CD14-positive monocyte (primary cell): Measurements from ENCODE around the gene SEC14L1. TPM values are rescaled to one million over a fixed set of nuclear protein-coding genes. Genes with fewer than 3 reads are reported as not detected.
A peak's percentile ranks its signal among the peaks of the same experiment; 100 is the strongest.

Experiments
- DNase-seq, 3 donors: peaks; one replicate each; pipeline ENCODE4 v3.0.0-alpha.2; 2011 to 2022
- H2AFZ ChIP-seq: 2 replicates; pipeline ENCODE4 v1.6.0; 2012; ENCODE audit warnings: mild to moderate bottlenecking, low read depth, low read length, inconsistent platforms; ENCODE audit not compliant: insufficient read depth, poor library complexity, severe bottlenecking
- H3K27ac ChIP-seq, 2 donors: 1 replicate in 1 of 2; 2 replicates in 1 of 2; pipeline ENCODE4 v1.5.1; 2012 to 2013; ENCODE audit warnings: low read length in 2 of 2, control low read depth in 1 of 2, inconsistent platforms in 1 of 2, low read depth in 1 of 2, mild to moderate bottlenecking in 1 of 2
- H3K27me3 ChIP-seq, 2 donors: one replicate each; pipeline versions ENCODE4 v1.6.0 to v1.6.1; 2011 to 2013; ENCODE audit warnings: low read length in 2 of 2; ENCODE audit not compliant: control insufficient read depth in 2 of 2, insufficient read depth in 2 of 2
- H3K36me3 ChIP-seq, 2 donors: replicated peaks in 1 of 2; 1 replicate in 1 of 2; 2 replicates in 1 of 2; pipeline versions ENCODE4 v1.5.1 to v1.6.1; 2012 to 2013; ENCODE audit warnings: low read length in 2 of 2, control low read depth in 1 of 2, inconsistent platforms in 1 of 2, mild to moderate bottlenecking in 1 of 2; ENCODE audit not compliant: insufficient read depth in 2 of 2, control insufficient read depth in 1 of 2
- H3K4me1 ChIP-seq, 2 donors: 1 replicate in 1 of 2; 2 replicates in 1 of 2; pipeline versions ENCODE4 v1.5.1 to v1.6.1; 2012 to 2013; ENCODE audit warnings: low read length in 2 of 2, control low read depth in 1 of 2, inconsistent platforms in 1 of 2, mild to moderate bottlenecking in 1 of 2, moderate library complexity in 1 of 2; ENCODE audit not compliant: insufficient read depth in 2 of 2, control insufficient read depth in 1 of 2
- H3K4me2 ChIP-seq: replicated peaks from 2 replicates; pipeline ENCODE3; 2012; ENCODE audit warnings: low read length, moderate library complexity, mild to moderate bottlenecking; ENCODE audit not compliant: poor library complexity, severe bottlenecking; ENCODE audit errors: extremely low read depth
- H3K4me3 ChIP-seq, 3 experiments: fragments of 200-600 bp in 1 of 3; sonication (generic) in 1 of 3; replicated peaks in 1 of 3; 1 replicate in 2 of 3; 2 replicates in 1 of 3; pipeline ENCODE4 v1.5.1; 2011 to 2013; ENCODE audit warnings: low read length in 3 of 3, mild to moderate bottlenecking in 3 of 3, control low read depth in 2 of 3, low read depth in 2 of 3, inconsistent platforms in 1 of 3, moderate library complexity in 1 of 3
- H3K79me2 ChIP-seq: 2 replicates; pipeline ENCODE4 v1.6.0; 2012; ENCODE audit warnings: mild to moderate bottlenecking, control low read depth, inconsistent platforms, low read length, moderate library complexity; ENCODE audit not compliant: insufficient read depth
- H3K9ac ChIP-seq: 2 replicates; pipeline ENCODE4 v1.6.0; 2017; ENCODE audit warnings: low read length, mild to moderate bottlenecking; ENCODE audit not compliant: insufficient read depth, poor library complexity, severe bottlenecking
- H3K9me3 ChIP-seq, 2 donors: replicated peaks in 1 of 2; 1 replicate in 1 of 2; 2 replicates in 1 of 2; pipeline versions ENCODE4 v1.5.1 to v1.6.1; 2012 to 2013; ENCODE audit warnings: low read length in 2 of 2, control low read depth in 1 of 2; ENCODE audit not compliant: control insufficient read depth in 1 of 2, insufficient read depth in 1 of 2
- H4K20me1 ChIP-seq: 2 replicates; pipeline ENCODE4 v1.6.0; 2012; ENCODE audit warnings: mild to moderate bottlenecking, low read length, control low read depth, moderate library complexity; ENCODE audit not compliant: insufficient read depth
- H3K27ac Mint-ChIP-seq, 7 donors: one replicate each; pipeline ENCODE4 v1.8.0; 2020; ENCODE audit warnings: mild to moderate bottlenecking in 7 of 7, mixed read lengths in 7 of 7, moderate library complexity in 6 of 7, inconsistent platforms in 2 of 7
- H3K27me3 Mint-ChIP-seq, 3 donors: one replicate each; pipeline ENCODE4 v1.8.0; 2021 to 2022; ENCODE audit warnings: low read depth in 3 of 3, mild to moderate bottlenecking in 3 of 3, mixed read lengths in 3 of 3, moderate library complexity in 3 of 3, inconsistent platforms in 1 of 3
- H3K36me3 Mint-ChIP-seq, 2 donors: one replicate each; pipeline ENCODE4 v1.8.0; 2020; ENCODE audit warnings: mixed read lengths in 2 of 2, inconsistent platforms in 1 of 2, mild to moderate bottlenecking in 1 of 2
- H3K4me1 Mint-ChIP-seq: one replicate; pipeline ENCODE4 v1.8.0; 2020; ENCODE audit warnings: mild to moderate bottlenecking, mixed read lengths
- H3K4me3 Mint-ChIP-seq, 2 donors: one replicate each; pipeline ENCODE4 v1.8.0; 2020; ENCODE audit warnings: mild to moderate bottlenecking in 2 of 2, mixed read lengths in 2 of 2, moderate library complexity in 1 of 2
- H3K9me3 Mint-ChIP-seq, 7 donors: one replicate each; pipeline ENCODE4 v1.8.0; 2020 to 2022; ENCODE audit warnings: mixed read lengths in 7 of 7, mild to moderate bottlenecking in 6 of 7, moderate library complexity in 6 of 7, inconsistent platforms in 2 of 7
- CTCF ChIP-seq: fragments of 200-600 bp; IDR thresholded peaks from one replicate; pipeline ENCODE4 v1.8.0; 2022; ENCODE audit warnings: antibody characterized with exemption, mild to moderate bottlenecking
- WGBS: methylation state at CpG from one replicate; pipeline ENCODE4 v1.1.5; 2013; ENCODE audit warnings: missing lambda C conversion rate; ENCODE audit not compliant: insufficient coverage; 5-methylcytosine and 5-hydroxymethylcytosine counted together
- intact Hi-C, 2 donors: fragments of 100-400 bp; cut with micrococcal nuclease; formaldehyde crosslinking; loops; one replicate each; pipeline versions ENCODE4 v1.15.0 to v1.15.1; 2023
- polyA plus RNA-seq, 3 donors: library from polyadenylated mRNA; depleted of rRNA in 1 of 3; unstranded in 2 of 3; stranded (reverse) in 1 of 3; fragments of 300-500 nt in 2 of 3; fragments of >200 nt in 1 of 3; fragmentation: Illumina TruSeq in 2 of 3; gene quantifications; 1 replicate in 2 of 3; 2 replicates in 1 of 3; pipeline ENCODE4 v1.2.3, GENCODE V29; 2012 to 2021
- small RNA-seq: library from RNA; depleted of rRNA; stranded (forward); fragments of <200 nt; gene quantifications from one replicate; pipeline ENCODE3, GENCODE V24; 2012; ENCODE audit warnings: low read depth; ENCODE audit not compliant: insufficient read length

Gene SEC14L1
- polyA plus RNA-seq, 3 donors: 34.1 to 76.4 (median 43.2) TPM

- intact Hi-C loops: no loop called here
- H3K36me3 Mint-ChIP-seq: no peaks in the 10 kb centered on the region
- H3K27me3 Mint-ChIP-seq: peaks cover 7 to 18% (median 7%) of the 10 kb centered on the region in 3 donors
- H3K36me3 ChIP-seq: no peaks in the 10 kb centered on the region
- 90% methylated on average over 2 of the region's 22 CpGs for WGBS
- H3K27ac ChIP-seq: no peak overlapping the region
- H3K79me2 ChIP-seq: no peaks in the 10 kb centered on the region
- no peak overlapping the region for H3K27ac Mint-ChIP-seq
- DNase-seq: no peak
- H3K4me2 ChIP-seq: no peak overlapping the region
- peaks cover 0 to 3% (median 0%) of the 10 kb centered on the region in 7 donors for H3K9me3 Mint-ChIP-seq
- H3K4me1 ChIP-seq: peaks cover 15 to 23% of the 10 kb centered on the region in 2 donors
- peak overlapping the region; percentile 8 for H2AFZ ChIP-seq
- no peak overlapping the region for H3K4me3 ChIP-seq
- no peaks in the 10 kb centered on the region for H4K20me1 ChIP-seq
- no peak overlapping the region for H3K4me3 Mint-ChIP-seq
- H3K9ac ChIP-seq: no peak overlapping the region
- H3K4me1 Mint-ChIP-seq: peaks cover 25% of the 10 kb centered on the region
- no peaks in the 10 kb centered on the region for H3K9me3 ChIP-seq
- no peaks in the 10 kb centered on the region for H3K27me3 ChIP-seq
- TF ChIP-seq CTCF: no peak
Measured at GRCh38 chr17:77264617-77265230, 124.0 kb downstream of the SEC14L1 start.

- Mint-ChIP-seq H3K36me3 (no peaks in the 10 kb centered on the region), H3K9me3 (peaks cover 0 to 3% (median 0%) of the 10 kb centered on the region in 7 donors), H3K4me1 (peaks cover 30% of the 10 kb centered on the region), H3K27me3 (peaks cover 7 to 22% (median 7%) of the 10 kb centered on the region in 3 donors), H3K27ac (no peak overlapping the region), H3K4me3 (no peak overlapping the region)
- no peak overlapping the region for H3K27ac ChIP-seq
- intact Hi-C loops: no loop called here
- H3K4me1 ChIP-seq: peaks cover 15 to 19% of the 10 kb centered on the region in 2 donors
- no peak overlapping the region for H3K4me3 ChIP-seq
- H3K4me2 ChIP-seq: no peak overlapping the region
- no peak for TF ChIP-seq CTCF
- no peaks in the 10 kb centered on the region for H3K36me3 ChIP-seq
- H3K27me3 ChIP-seq: no peaks in the 10 kb centered on the region
- H4K20me1 ChIP-seq: no peaks in the 10 kb centered on the region
- no peaks in the 10 kb centered on the region for H3K9me3 ChIP-seq
- no peak for DNase-seq
- no peak overlapping the region for H3K9ac ChIP-seq
- no peaks in the 10 kb centered on the region for H3K79me2 ChIP-seq
- 100% methylated on average over 1 of the region's 4 CpGs for WGBS
- H2AFZ ChIP-seq: no peak overlapping the region
Measured at GRCh38 chr17:77266213-77266612, 125.4 kb downstream of the SEC14L1 start.

Small RNA genes lying within 50 kb of the gene (small RNA-seq; reads per million reads assigned to genes)
- not detected for gene RNU4-47P
